GM19035 (cell line): Measurements from ENCODE around the gene FUZ.
A peak's percentile ranks its signal among the peaks of the same experiment; 100 is the strongest.
"Not testable (repeated sequence)": the region's sequence is repeated elsewhere in the genome, so short reads cannot be mapped to it uniquely, and the experiment has no call there.

Experiments used
- ATAC-seq: cut with Tn5 transposase; IDR thresholded peaks from one replicate; pipeline ENCODE4 v1.9.1; 2021; ENCODE audit not compliant: unreplicated experiment

Gene FUZ

GRCh38 chr19:49833599-49833998 is 20.5 kb upstream of the FUZ start:
- ATAC-seq, result no peak

GRCh38 chr19:49832556-49832955 is 19.5 kb upstream of the FUZ start:
- ATAC-seq, result no peak

- no peak for ATAC-seq
Measured at GRCh38 chr19:49831592-49831991, 18.5 kb upstream of the FUZ start.

GRCh38 chr19:49830766-49831165 is 17.7 kb upstream of the FUZ start:
- ATAC-seq, result no peak

- ATAC-seq, result no peak
Measured at GRCh38 chr19:49829721-49830120, 16.6 kb upstream of the FUZ start.

GRCh38 chr19:49829200-49829599 is 16.1 kb upstream of the FUZ start:
- no peak for ATAC-seq

- no peak for ATAC-seq
Measured at GRCh38 chr19:49827034-49827433, 13.9 kb upstream of the FUZ start.

GRCh38 chr19:49824662-49825061 is 11.6 kb upstream of the FUZ start:
- no peak for ATAC-seq

GRCh38 chr19:49823472-49823871 is 10.4 kb upstream of the FUZ start:
- ATAC-seq, result no peak

GRCh38 chr19:49820125-49820524 is 7.0 kb upstream of the FUZ start:
- no peak for ATAC-seq

GRCh38 chr19:49819452-49820115 is 6.5 kb upstream of the FUZ start:
- not testable (repeated sequence) for ATAC-seq

- peak; percentile 5 for ATAC-seq
Measured at GRCh38 chr19:49818649-49819370, 5.7 kb upstream of the FUZ start.

GRCh38 chr19:49817964-49818648 is 5.0 kb upstream of the FUZ start, which contains the start of gene MED25:
Gene MED25 (plus strand): TSS chr19:49818289. CDS start chr19:49818342, 53 bp downstream.
- peak; percentile 76 for ATAC-seq

- ATAC-seq, result no peak
Measured at GRCh38 chr19:49816590-49816989, 3.5 kb upstream of the FUZ start.

GRCh38 chr19:49814010-49814409 is 918 bp upstream of the FUZ start:
- no peak for ATAC-seq

- ATAC-seq, result no peak
Measured at GRCh38 chr19:49812452-49812996, 568 bp downstream of the FUZ start.

- no peak for ATAC-seq
Measured at GRCh38 chr19:49811328-49811727, 1.8 kb downstream of the FUZ start.

- ATAC-seq, result no peak
Measured at GRCh38 chr19:49809941-49810389, 3.1 kb downstream of the FUZ start.

- no peak for ATAC-seq
Measured at GRCh38 chr19:49809160-49809940, 3.7 kb downstream of the FUZ start.

- no peak for ATAC-seq
Measured at GRCh38 chr19:49808711-49809159, 4.4 kb downstream of the FUZ start.
